ENCODE measurements around the gene FAM200A.
"Not testable (repeated sequence)": the region's sequence is repeated elsewhere in the genome, so short reads cannot be mapped to it uniquely, and the experiment has no call there.

FAM200A gene

GRCh38 chr7:99558306-99559174, 6.6 kb upstream of the FAM200A start, which contains the start of gene ZNF655:
ZNF655 (plus strand) TSS chr7:99558642; CDS start chr7:99560560, 1,918 bp downstream.
- DNase-seq, result peak; percentile 86

- no peak for DNase-seq
Observed at GRCh38 chr7:99557940-99558305, 6.0 kb upstream of the FAM200A start.

DNA sequence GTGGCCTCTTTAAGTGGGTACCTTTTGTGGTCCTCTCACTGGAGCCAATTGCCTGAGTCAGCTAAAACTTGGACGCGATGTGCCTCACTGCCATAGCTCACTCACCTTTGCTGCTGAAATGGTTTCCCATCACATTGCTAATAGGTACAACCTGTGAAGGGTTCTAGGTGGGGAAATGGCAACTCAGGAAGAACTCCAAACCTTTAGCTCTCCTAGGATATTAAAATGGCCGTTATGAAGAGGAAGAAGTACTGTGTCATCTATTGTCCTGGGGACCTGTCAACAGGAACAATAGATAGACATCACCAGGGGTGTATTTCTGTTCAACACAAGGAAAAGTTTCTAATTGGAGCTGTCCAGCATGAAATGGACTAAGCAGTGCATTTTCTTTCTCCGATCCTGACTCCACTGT, 5.3 kb upstream of the FAM200A start:
- no peak for DNase-seq

DNA sequence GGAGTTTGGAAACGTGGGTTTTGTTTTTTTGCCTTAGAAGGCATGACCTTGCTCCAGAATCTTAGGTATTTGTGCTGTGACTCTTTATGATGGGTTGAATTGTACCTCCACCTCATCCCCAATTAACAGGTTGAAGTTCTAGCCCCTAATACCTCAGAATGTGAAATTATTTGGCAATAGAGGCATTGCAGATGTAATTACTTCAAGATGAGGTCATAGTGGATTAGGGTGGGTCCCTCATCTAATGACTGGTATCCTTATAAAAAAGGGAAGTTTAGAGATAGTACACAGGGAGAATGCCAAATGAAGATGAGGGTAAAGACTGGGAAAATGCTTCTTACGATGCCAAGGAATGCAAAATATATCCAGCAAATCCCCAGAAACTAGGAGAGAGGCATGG, 3.0 kb upstream of the FAM200A start:
- DNase-seq, result no peak

GRCh38 chr7:99553039-99553438, 1.1 kb upstream of the FAM200A start:
- DNase-seq, result no peak

DNA sequence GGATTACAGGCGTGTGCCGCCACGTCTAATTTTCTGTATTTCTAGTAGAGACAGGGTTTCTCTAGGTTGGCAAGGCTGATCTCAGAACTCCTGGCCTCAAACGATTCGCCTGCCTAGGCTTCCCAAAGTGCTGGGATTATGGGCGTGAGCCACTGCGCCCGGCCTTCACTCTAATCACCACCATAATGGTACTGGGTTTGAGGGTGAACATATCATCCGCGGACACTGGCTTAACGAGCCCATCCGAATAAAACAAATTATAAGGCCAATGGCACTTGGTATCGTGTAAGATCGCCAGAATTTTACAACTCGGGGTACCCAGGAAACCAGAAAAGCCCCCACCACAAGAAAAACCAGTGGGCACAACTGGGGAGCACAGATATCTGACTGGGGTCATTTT, 580 bp downstream of the FAM200A start:
- no peak for DNase-seq

DNA sequence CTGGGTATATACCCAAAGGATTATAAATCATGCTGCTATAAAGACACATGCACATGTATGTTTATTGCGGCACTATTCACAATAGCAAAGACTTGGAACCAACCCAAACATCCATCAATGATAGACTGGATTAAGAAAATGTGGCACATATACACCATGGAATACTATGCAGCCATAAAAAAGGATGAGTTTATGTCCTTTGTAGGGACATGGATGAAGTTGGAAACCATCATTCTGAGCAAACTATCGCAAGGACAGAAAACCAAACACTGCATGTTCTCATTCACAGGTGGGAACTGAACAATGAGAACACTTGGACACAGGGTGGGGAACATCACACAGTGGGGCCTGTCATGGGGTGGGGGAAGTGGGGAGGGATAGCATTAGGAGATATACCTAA, 2.4 kb downstream of the FAM200A start:
- DNase-seq, result not testable (repeated sequence)

- not testable (repeated sequence) for DNase-seq
Observed at GRCh38 chr7:99545308-99545707, 6.6 kb downstream of the FAM200A start.

DNA sequence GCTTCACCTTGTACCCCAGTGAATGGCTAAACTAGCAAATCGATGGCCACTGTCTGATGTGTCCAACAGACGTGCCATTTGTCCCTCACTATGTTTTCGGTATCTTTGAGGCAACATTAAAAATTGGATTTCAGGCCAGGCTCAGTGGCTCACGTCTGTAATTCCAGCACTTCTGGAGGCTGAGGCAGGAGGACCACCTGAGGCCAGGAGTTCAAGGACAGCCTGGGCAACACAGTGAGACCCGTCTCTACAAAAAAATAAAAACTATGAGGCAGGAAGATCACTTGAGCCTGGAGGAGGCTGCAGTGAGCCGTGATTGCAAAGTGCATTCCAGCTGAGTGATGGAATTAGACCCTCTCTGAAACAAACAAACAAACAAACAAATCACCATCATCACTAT, 8.0 kb downstream of the FAM200A start:
- DNase-seq, result no peak

DNA sequence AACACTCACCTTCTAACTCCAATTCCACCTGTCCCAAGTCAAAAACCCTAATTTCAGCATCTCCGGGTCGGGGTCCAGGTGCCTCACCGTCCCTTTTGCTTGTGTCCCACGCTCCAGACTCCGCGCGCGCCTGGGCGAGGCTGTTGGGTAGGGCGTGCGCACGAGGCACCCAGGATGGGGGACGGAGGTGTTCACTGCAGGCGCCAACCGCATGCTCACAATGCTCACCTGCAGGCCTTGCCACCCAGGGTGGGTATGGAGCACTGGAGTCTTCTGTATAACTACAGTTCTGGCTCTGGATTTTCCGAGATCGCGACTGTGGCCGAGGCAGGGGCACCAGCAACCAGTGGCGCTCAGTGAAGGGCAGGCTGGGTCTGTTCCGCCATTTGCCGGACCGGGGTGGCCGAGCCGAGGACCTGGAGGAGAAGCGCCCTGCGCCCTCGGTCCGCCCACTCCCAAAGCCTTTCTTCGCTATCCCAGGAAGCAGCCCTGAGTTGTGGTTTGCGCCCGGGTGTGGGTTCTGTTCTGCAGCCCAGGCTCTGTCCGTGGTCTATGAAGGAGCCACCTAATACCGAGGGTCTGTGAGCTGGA, 8.7 kb downstream of the FAM200A start:
- DNase-seq, result no peak

DNA sequence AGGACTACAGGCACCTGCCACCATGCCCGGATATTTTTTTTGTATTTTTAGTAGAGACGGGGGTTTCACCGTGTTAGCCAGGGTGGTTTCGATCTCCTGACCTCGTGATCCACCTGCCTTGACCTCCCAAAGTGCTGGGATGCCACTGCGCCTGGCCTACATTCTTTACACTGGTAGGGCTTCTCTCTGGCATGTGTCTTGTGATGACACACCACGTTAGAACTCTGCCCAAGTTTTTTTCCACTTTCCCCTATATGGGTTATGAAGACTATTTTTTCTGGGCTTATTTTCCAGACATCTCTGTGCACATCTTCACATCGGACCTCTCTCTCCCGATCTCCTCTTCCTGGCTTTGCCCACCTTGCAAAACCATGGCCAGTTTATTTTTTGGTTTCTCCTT, 10.7 kb downstream of the FAM200A start:
- no peak for DNase-seq

DNA sequence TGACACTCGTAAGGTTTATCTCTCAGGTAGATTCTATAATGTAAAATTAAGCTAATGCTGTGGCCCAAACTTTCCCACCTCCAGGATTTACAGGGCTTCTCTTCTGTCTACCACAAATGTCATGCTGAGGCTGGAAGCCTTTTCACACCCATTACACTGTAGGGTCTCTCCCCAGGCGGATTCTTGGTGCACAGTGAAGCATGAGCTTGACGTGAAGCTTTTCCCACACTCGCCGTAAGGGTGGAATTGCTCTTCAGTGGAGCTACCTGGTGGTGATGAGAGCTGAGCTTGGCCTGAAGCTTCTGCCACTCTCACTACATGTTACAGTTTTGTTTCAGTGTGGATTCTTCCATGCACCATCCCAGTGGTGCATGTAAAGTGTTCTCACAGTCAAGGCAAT, 11.4 kb downstream of the FAM200A start:
- no peak for DNase-seq

DNA sequence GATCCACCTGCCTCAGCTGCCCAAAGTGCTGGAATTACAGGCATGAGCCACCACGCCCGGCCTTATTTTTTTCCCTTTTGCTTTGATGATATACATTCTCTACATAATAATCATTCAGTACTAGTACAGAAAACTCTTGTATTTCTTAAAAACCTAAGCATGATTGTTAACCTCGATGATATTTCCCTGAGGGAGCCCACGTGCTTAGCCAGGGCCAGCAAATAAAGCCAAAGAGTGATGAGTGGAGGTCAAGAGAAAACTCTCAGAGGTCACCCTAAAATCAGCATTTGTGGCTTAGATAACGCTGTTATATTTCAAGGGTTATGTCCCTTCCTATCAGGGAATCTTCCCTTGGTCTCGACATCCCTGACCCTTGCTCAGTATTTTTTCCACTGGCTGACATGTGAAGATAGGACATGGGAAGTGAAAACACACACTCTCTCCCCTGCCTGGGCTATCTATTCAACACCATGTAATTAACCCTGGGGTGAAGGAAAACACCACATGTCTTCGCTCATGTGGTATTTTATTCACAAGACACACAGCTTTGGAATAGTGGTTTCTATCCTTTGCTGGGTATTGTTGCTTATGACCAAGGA, 12.6 kb downstream of the FAM200A start:
- no peak for DNase-seq

- no peak for DNase-seq
Observed at GRCh38 chr7:99535667-99536066, 16.2 kb downstream of the FAM200A start.

DNA sequence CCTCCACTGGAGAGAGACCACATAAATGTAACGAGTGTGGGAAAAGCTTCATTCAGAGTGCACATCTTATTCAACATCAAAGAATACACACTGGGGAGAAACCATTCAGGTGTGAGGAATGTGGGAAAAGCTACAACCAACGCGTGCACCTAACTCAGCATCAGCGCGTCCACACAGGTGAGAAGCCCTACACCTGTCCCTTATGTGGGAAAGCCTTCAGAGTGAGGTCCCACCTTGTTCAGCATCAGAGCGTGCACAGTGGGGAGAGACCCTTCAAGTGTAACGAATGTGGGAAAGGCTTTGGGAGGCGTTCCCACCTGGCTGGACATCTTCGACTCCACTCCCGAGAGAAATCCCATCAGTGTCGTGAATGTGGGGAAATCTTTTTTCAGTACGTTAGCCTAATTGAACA, 20.6 kb downstream of the FAM200A start:
- DNase-seq, result no peak

DNA sequence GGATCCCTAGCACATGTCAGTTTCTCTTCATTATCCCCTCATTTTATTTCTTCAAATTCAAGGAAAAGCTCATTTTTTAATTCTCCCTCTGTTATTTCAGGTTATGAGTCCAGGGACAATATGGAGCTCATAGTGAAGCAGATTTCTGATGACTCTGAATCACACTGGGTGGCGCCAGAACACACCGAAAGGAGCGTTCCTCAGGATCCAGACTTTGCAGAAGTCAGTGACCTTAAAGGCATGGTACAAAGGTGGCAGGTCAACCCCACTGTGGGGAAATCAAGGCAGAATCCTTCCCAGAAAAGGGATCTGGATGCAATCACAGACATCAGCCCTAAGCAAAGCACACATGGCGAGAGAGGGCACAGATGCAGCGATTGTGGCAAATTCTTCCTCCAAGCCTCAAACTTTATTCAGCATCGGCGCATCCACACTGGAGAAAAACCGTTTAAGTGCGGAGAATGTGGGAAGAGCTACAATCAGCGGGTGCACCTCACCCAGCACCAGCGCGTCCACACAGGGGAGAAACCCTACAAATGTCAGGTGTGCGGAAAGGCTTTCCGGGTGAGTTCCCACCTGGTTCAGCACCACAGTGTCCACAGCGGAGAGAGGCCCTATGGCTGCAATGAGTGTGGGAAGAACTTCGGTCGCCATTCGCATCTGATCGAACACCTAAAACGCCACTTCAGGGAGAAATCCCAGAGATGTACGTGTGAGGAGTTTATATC, 26.0 kb downstream of the FAM200A start:
- no peak for DNase-seq

- DNase-seq, result no peak
Observed at GRCh38 chr7:99521399-99521798, 30.5 kb downstream of the FAM200A start.

GRCh38 chr7:99514050-99514449, 37.9 kb downstream of the FAM200A start:
- DNase-seq, result no peak

DNA sequence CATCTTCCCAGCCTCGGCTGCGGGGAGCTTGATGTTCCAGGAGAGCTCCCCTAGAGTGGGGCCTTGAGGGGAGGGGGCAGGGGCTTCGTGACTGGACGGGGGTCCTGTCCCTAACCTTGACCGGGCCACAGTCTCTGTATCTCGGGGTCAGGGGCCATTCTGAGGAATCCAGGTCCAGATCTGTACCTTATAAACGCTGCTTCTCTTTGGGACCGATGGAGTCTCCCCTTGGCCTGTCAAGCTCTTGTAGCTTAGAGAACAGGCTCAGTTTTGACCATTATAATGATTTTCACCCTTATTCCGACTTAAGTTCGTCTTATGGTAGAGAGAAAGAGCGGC, 46.6 kb downstream of the FAM200A start:
- no peak for DNase-seq

DNA sequence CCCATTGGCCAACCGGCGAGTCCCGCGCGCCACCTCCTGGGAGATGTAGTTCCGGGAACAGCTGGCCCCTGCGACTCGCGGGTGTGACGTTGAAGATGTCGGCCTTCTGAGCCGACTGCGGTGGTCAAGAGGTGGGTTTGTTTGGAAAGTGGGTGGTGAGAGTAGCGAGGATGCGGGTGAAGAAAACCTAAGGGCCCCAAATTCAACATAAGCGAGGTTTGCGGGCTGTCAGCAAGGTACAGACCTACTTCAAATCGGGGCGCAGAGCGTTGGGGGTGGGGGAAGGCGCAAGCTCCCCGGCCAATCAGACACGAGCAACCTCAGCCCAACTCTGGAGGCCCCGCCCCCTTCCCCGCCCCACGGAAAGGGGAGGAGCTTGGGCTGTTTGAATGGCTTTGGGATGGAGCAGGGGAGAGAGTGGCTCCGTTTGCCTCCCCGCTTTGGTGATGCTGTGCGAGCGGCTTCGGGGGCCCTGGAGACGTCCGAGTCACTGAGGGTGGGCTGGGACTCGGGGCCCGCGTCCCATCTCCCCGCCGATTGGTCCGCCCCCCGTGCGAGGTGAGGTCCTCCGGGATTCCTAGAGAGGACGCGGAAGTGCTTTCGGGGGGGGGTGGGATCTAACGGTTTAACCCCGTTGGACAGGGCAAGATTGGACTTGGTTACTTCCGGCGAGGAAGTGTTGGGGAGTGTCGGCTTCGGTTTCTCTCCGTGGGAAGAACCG, 47.2 kb downstream of the FAM200A start, which contains the start of gene ZKSCAN5:
Gene ZKSCAN5 (plus strand): TSS at position 60 of the 721 bp plus-strand sequence. CDS start 1,383 bp downstream, outside the sequence.
- peak; percentile 96 for DNase-seq

GRCh38 chr7:99504281-99504602, 47.7 kb downstream of the FAM200A start:
- DNase-seq, result no peak

DNA sequence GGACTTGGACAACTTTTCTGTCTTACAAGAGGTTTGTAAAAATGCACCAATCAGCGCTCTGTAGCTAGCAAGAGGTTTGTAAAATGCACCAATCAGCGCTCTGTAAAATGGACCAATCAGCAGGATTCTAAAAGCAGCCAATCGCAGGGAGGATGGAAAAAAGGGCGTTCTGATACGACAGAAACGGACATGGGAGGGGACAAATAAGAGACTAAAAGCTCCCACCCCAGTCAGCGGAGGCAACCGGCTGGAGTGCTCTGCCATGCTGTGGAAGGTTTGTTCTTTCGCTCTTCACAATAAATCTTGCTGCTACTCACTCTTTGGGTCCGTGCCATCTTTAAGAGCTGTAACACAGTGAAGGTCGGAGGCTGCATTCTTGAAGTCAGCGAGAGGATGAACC, 50.7 kb downstream of the FAM200A start:
- not testable (repeated sequence) for DNase-seq

- no peak for DNase-seq
Observed at GRCh38 chr7:99500637-99501009, 51.3 kb downstream of the FAM200A start.
